ENCODE data around the gene C16orf87. TPM values are rescaled to one million over a fixed set of nuclear protein-coding genes. Genes with fewer than 3 reads are reported as not detected.

The C16orf87 gene, protein sequence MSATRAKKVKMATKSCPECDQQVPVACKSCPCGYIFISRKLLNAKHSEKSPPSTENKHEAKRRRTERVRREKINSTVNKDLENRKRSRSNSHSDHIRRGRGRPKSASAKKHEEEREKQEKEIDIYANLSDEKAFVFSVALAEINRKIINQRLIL
- 8.7 TPM for total RNA-seq (2021; ENCODE audit: unreplicated experiment)
- 4.1 TPM for polyA plus RNA-seq (2012; ENCODE audit: insufficient read length)
- Bru-seq, nascent RNA, result percentile 73 among the genes with signal in this experiment
- percentile 71 among the genes with signal in this experiment for BruChase-seq, experiment 1, labeled RNA remaining after a 2-hour chase
- BruChase-seq, experiment 2, labeled RNA remaining after a 6-hour chase, result percentile 64 among the genes with signal in this experiment
- long read RNA-seq, full-length matches to known transcripts, result 19 of 22 reads
- long read RNA-seq, partial matches to known transcripts, result 0 of 22 reads
- long read RNA-seq, other reads (novel, unspliced or antisense), result 3 of 22 reads

DNA sequence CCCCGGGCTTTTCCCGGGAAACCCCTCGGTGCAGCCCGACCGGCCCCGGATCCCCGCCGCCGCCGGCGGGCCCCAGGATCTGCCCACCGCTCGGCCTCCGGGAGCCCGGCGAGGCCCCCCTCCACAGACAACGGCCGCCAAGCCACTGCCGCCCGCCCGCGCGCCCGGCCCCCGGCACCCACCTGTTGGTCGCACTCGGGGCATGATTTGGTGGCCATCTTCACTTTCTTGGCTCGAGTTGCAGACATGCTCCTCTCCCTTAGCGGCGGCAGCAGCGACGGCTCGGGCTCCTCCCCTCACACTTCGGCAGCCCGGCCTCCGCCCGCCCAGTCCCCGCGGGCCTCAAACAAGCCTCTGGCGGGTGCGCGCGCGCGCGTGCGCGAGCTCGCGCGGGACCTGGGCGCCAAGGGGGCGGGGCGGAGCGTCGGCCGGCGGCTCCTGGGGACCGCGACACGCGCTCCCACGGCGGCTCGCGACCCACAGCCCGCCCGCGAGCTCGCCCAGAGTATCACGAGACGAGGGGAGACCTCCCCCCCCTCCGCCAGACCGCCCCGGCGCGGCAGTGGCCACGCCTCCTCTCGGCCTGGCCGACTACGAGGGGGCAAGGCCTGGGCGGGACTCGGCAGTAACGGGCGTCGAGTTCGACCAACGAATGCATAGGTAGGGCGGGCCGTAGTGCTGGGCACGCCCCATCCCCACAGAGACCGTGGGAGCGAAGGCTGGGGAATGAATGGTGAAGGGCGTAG, at the start of gene C16orf87:
Gene C16orf87 (minus strand): TSS at position 279 of the 746 bp plus-strand sequence. CDS start 31 bp downstream, at position 248.
- no TSS peak for BruUV-seq (replicated peaks)
- in situ Hi-C loops (cut with HindIII; ENCODE audit: low pct_unique_long_range_greater_than_20kb, low sequenced_read_pairs), result no loop called here
- peak within 1 kb of the TSS; percentile 77 to 82 for H3K4me3 ChIP-seq (ENCODE audit: low read depth in 2 of 2, low read length in 2 of 2)
- H3K4me1 ChIP-seq (ENCODE audit: control insufficient read depth, insufficient read depth, low read length), result peaks cover 6% of the 10 kb centered on the region; the same call in 1 of the 2 replicates
- ChIA-PET CTCF (interaction anchor here (1.0 kb wide), 1 partner anchor 30 kb away, joined by 4 read pairs; no protein-coding TSS in a partner anchor), POLR2A (no interaction called here)
- no peak for DNase-seq (ENCODE audit: low read depth, low spot score)
- H3K27ac ChIP-seq (ENCODE audit: low read length), result peak within 1 kb of the TSS; percentile 83
- TF ChIP-seq, protein P1, sequence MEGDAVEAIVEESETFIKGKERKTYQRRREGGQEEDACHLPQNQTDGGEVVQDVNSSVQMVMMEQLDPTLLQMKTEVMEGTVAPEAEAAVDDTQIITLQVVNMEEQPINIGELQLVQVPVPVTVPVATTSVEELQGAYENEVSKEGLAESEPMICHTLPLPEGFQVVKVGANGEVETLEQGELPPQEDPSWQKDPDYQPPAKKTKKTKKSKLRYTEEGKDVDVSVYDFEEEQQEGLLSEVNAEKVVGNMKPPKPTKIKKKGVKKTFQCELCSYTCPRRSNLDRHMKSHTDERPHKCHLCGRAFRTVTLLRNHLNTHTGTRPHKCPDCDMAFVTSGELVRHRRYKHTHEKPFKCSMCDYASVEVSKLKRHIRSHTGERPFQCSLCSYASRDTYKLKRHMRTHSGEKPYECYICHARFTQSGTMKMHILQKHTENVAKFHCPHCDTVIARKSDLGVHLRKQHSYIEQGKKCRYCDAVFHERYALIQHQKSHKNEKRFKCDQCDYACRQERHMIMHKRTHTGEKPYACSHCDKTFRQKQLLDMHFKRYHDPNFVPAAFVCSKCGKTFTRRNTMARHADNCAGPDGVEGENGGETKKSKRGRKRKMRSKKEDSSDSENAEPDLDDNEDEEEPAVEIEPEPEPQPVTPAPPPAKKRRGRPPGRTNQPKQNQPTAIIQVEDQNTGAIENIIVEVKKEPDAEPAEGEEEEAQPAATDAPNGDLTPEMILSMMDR (IDR thresholded peaks at IDR 0.05), result no peak
- TF ChIP-seq POLR2AphosphoS5 (IDR thresholded peaks at IDR 0.05; ENCODE audit: low read depth, low read length), result peak; percentile 41; the same call in 1 of the 2 replicates
- peaks cover 4% of the 10 kb centered on the region; the same call in 1 of the 2 replicates for H3K36me3 ChIP-seq (ENCODE audit: control insufficient read depth, insufficient read depth, low read length)
- no peaks in the 10 kb centered on the region for H3K9me3 ChIP-seq (ENCODE audit: control insufficient read depth, insufficient read depth, low read depth, low read length)
- intact Hi-C loops (cut with micrococcal nuclease; ENCODE audit: unreplicated experiment), result no loop called here
- ATAC-seq, result peak; percentile 98
- H3K27me3 ChIP-seq (ENCODE audit: control insufficient read depth, insufficient read depth, low read length), result no peaks in the 10 kb centered on the region

DNA sequence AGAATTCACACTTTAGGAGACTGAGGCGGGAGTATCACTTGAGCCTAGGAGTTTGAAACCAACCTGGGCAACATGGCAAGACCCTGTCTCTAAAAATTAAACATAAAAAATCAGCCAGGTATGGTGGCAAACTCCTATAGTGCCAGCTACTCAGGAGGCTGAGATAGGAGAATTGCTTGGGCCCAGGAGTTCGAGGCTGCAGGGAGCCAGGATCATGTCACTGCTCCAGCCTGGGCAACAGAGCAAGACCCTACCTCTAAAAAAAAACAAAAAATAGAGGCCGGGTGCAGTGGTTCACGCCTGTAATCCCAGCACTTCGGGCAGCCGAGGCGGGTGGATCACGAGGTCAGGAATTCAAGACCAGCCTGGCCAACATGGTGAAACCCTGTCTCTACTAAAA, 44.3 kb upstream of the C16orf87 start:
- Histone ChIP-seq H3K27me3 (ENCODE audit: control insufficient read depth, insufficient read depth, low read length) (0 out of 2 replicates have a peak, but pooled peaks cover 2% of the 10 kb centered on the region), H3K36me3 (ENCODE audit: control insufficient read depth, insufficient read depth, low read length) (no peaks in the 10 kb centered on the region), H3K4me1 (ENCODE audit: control insufficient read depth, insufficient read depth, low read length) (no peaks in the 10 kb centered on the region), H3K9me3 (ENCODE audit: control insufficient read depth, insufficient read depth, low read depth, low read length) (no peaks in the 10 kb centered on the region), H3K27ac (ENCODE audit: low read length) (no peak overlapping the region), H3K4me3 (ENCODE audit: low read depth in 2 of 2, low read length in 2 of 2) (no peak overlapping the region)
- ATAC-seq (no peak), DNase-seq (ENCODE audit: low read depth, low spot score) (no peak)
- ChIA-PET POLR2A (no interaction called here), CTCF (interaction anchor here (0.6 kb wide), 1 partner anchor 216 kb away, joined by 3 read pairs; no protein-coding TSS in a partner anchor)
- intact Hi-C loops (cut with micrococcal nuclease; ENCODE audit: unreplicated experiment), result no loop called here
- in situ Hi-C loops (cut with HindIII; ENCODE audit: low pct_unique_long_range_greater_than_20kb, low sequenced_read_pairs), result no loop called here
- TF ChIP-seq, protein P1 (IDR thresholded peaks at IDR 0.05), result no peak
- TF ChIP-seq, protein P2, sequence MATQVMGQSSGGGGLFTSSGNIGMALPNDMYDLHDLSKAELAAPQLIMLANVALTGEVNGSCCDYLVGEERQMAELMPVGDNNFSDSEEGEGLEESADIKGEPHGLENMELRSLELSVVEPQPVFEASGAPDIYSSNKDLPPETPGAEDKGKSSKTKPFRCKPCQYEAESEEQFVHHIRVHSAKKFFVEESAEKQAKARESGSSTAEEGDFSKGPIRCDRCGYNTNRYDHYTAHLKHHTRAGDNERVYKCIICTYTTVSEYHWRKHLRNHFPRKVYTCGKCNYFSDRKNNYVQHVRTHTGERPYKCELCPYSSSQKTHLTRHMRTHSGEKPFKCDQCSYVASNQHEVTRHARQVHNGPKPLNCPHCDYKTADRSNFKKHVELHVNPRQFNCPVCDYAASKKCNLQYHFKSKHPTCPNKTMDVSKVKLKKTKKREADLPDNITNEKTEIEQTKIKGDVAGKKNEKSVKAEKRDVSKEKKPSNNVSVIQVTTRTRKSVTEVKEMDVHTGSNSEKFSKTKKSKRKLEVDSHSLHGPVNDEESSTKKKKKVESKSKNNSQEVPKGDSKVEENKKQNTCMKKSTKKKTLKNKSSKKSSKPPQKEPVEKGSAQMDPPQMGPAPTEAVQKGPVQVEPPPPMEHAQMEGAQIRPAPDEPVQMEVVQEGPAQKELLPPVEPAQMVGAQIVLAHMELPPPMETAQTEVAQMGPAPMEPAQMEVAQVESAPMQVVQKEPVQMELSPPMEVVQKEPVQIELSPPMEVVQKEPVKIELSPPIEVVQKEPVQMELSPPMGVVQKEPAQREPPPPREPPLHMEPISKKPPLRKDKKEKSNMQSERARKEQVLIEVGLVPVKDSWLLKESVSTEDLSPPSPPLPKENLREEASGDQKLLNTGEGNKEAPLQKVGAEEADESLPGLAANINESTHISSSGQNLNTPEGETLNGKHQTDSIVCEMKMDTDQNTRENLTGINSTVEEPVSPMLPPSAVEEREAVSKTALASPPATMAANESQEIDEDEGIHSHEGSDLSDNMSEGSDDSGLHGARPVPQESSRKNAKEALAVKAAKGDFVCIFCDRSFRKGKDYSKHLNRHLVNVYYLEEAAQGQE (IDR thresholded peaks at IDR 0.05; ENCODE audit: insufficient read depth in 1 of 2, low read depth in 2 of 2, low read length in 1 of 2), result no peak
- no peak for TF ChIP-seq SIN3A (IDR thresholded peaks at IDR 0.05; ENCODE audit: borderline replicate concordance, insufficient read depth, low read depth, low read length)
- TF ChIP-seq TCF7L2 (IDR thresholded peaks at IDR 0.05; ENCODE audit: low read depth, low read length), result no peak
- no peak for TF ChIP-seq POLR2AphosphoS5 (IDR thresholded peaks at IDR 0.05; ENCODE audit: low read depth, low read length)
- BruUV-seq (replicated peaks), result no TSS peak

Measured in Panc1 (cell line).